22Rv1 (cell line): ENCODE data around the gene CDIP1.

Experiments
- CTCF ChIP-seq: fragments of 450-650 bp; IDR thresholded peaks from 2 replicates; pipeline ENCODE4 v1.5.1; 2017; ENCODE audit warnings: mild to moderate bottlenecking
- ZFX ChIP-seq: fragments of 450-650 bp; IDR thresholded peaks from 2 replicates; pipeline ENCODE4 v1.6.1; 2017; ENCODE audit warnings: antibody characterized with exemption, borderline replicate concordance

GRCh38 chr16:4515611-4516233 is 22.9 kb downstream of the CDIP1 start:
- no peak for TF ChIP-seq CTCF
- no peak for TF ChIP-seq ZFX
